Measurements from ENCODE around the gene B4GALT5.
A peak's percentile ranks its signal among the peaks of the same experiment; 100 is the strongest.

Gene B4GALT5

GRCh38 chr20:49659056-49659455 is 54.6 kb downstream of the B4GALT5 start:
- no peak for DNase-seq

- no peak for DNase-seq
Observed at GRCh38 chr20:49658508-49658907, 55.2 kb downstream of the B4GALT5 start.

- no peak for DNase-seq
Observed at GRCh38 chr20:49657118-49657901, 56.4 kb downstream of the B4GALT5 start.

GRCh38 chr20:49656304-49656703 is 57.4 kb downstream of the B4GALT5 start:
- DNase-seq: peak in 27 of 56 donors; percentile 4 to 75 (median 29)

GRCh38 chr20:49653925-49654434 is 59.7 kb downstream of the B4GALT5 start:
- no peak for DNase-seq

GRCh38 chr20:49649672-49650071 is 64.0 kb downstream of the B4GALT5 start:
- no peak for DNase-seq

- DNase-seq: no peak
Observed at GRCh38 chr20:49647550-49647949, 66.1 kb downstream of the B4GALT5 start.

GRCh38 chr20:49646528-49646927 is 67.2 kb downstream of the B4GALT5 start:
- DNase-seq: no peak

- DNase-seq: no peak
Observed at GRCh38 chr20:49646126-49646525, 67.6 kb downstream of the B4GALT5 start.

GRCh38 chr20:49644980-49645565 is 68.6 kb downstream of the B4GALT5 start:
- DNase-seq: no peak

- peak in 1 of 56 donors; percentile 3 for DNase-seq
Observed at GRCh38 chr20:49642816-49643215, 70.9 kb downstream of the B4GALT5 start.

GRCh38 chr20:49641683-49642656 is 71.7 kb downstream of the B4GALT5 start:
- peak in 2 of 56 donors; percentile 8 to 13 for DNase-seq

GRCh38 chr20:49637046-49637637 is 76.5 kb downstream of the B4GALT5 start:
- DNase-seq: no peak

GRCh38 chr20:49636447-49636846 is 77.2 kb downstream of the B4GALT5 start:
- peak in 3 of 56 donors; percentile 12 to 26 (median 17) for DNase-seq

GRCh38 chr20:49635866-49636265 is 77.8 kb downstream of the B4GALT5 start:
- no peak for DNase-seq

GRCh38 chr20:49635166-49635565 is 78.5 kb downstream of the B4GALT5 start:
- peak in 19 of 56 donors; percentile 10 to 62 (median 23) for DNase-seq

GRCh38 chr20:49634116-49634515 is 79.6 kb downstream of the B4GALT5 start:
- no peak for DNase-seq

- DNase-seq: peak in 2 of 56 donors; percentile 15 to 18
Observed at GRCh38 chr20:49633643-49634042, 80.0 kb downstream of the B4GALT5 start.

- DNase-seq: no peak
Observed at GRCh38 chr20:49633023-49633422, 80.7 kb downstream of the B4GALT5 start.

- DNase-seq: no peak
Observed at GRCh38 chr20:49631856-49632418, 81.7 kb downstream of the B4GALT5 start.
